ENCODE data around the gene ADAMTS17. TPM values are rescaled to one million over a fixed set of nuclear protein-coding genes. Genes with fewer than 3 reads are reported as not detected.

The ADAMTS17 gene
- total and polyA plus RNA-seq, 4 donors: 0.28 to 46.9 (median 9.1) TPM

- WGBS: 93% methylated on average over 2 of the region's 2 CpGs
- DNase-seq (ENCODE audit: low spot score): no peak
- H3K9ac ChIP-seq (ENCODE audit: low read depth in 1 of 2, low read length in 2 of 2): no peak overlapping the region
- no peak overlapping the region for H3K27ac ChIP-seq (ENCODE audit: low read depth in 1 of 2, low read length in 2 of 2)
- H3K27me3 ChIP-seq (ENCODE audit: control insufficient read depth in 4 of 4, insufficient read depth in 4 of 4, low read length in 3 of 4): no peaks in the 10 kb centered on the region
- peaks cover 0 to 4% (median 0%) of the 10 kb centered on the region in 4 donors for H3K4me1 ChIP-seq (ENCODE audit: control insufficient read depth in 4 of 4, insufficient read depth in 4 of 4, low read length in 3 of 4)
- H3K9me3 ChIP-seq (ENCODE audit: control insufficient read depth in 4 of 4, low read length in 3 of 4): peaks cover 4 to 10% (median 7%) of the 10 kb centered on the region in 4 donors
- peaks cover 0 to 5% (median 3%) of the 10 kb centered on the region in 4 donors for H3K36me3 ChIP-seq (ENCODE audit: control insufficient read depth in 4 of 4, insufficient read depth in 3 of 4, low read depth in 1 of 4, low read length in 3 of 4)
- no peak for TF ChIP-seq YY1 (IDR thresholded peaks at IDR 0.05)
- no peak for TF ChIP-seq JUND (IDR thresholded peaks at IDR 0.05)
- TF ChIP-seq SP1 (IDR thresholded peaks at IDR 0.05): no peak
- no peak for TF ChIP-seq FOXA1 (IDR thresholded peaks at IDR 0.05)
- TF ChIP-seq, protein P1, sequence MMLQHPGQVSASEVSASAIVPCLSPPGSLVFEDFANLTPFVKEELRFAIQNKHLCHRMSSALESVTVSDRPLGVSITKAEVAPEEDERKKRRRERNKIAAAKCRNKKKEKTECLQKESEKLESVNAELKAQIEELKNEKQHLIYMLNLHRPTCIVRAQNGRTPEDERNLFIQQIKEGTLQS (IDR thresholded peaks at IDR 0.05): no peak
- no peak for TF ChIP-seq EGR1 (IDR thresholded peaks at IDR 0.05; ENCODE audit: low read depth in 2 of 2)
- TF ChIP-seq RXRA (IDR thresholded peaks at IDR 0.05): no peak
- TF ChIP-seq NR2F2 (IDR thresholded peaks at IDR 0.05): no peak
- H3K4me3 ChIP-seq (ENCODE audit: low read depth in 1 of 3, low read length in 3 of 3): no peak overlapping the region
Observed at GRCh38 chr15:100026041-100026440, 315.7 kb downstream of the ADAMTS17 start.

- H3K9me3 ChIP-seq (ENCODE audit: control insufficient read depth in 4 of 4, low read length in 3 of 4): peaks cover 3 to 4% (median 4%) of the 10 kb centered on the region in 4 donors
- no peak overlapping the region for H3K9ac ChIP-seq (ENCODE audit: low read depth in 1 of 2, low read length in 2 of 2)
- 80% methylated on average over 4 of the region's 4 CpGs for WGBS
- no peaks in the 10 kb centered on the region for H3K27me3 ChIP-seq (ENCODE audit: control insufficient read depth in 4 of 4, insufficient read depth in 4 of 4, low read length in 3 of 4)
- H3K27ac ChIP-seq (ENCODE audit: low read depth in 1 of 2, low read length in 2 of 2): no peak overlapping the region
- no peak for DNase-seq (ENCODE audit: low spot score)
- H3K36me3 ChIP-seq (ENCODE audit: control insufficient read depth in 4 of 4, insufficient read depth in 3 of 4, low read depth in 1 of 4, low read length in 3 of 4): peaks cover 0 to 4% (median 3%) of the 10 kb centered on the region in 4 donors
- H3K4me3 ChIP-seq (ENCODE audit: low read depth in 1 of 3, low read length in 3 of 3): no peak overlapping the region
- H3K4me1 ChIP-seq (ENCODE audit: control insufficient read depth in 4 of 4, insufficient read depth in 4 of 4, low read length in 3 of 4): peaks cover 0 to 4% (median 0%) of the 10 kb centered on the region in 4 donors
- TF ChIP-seq SP1 (IDR thresholded peaks at IDR 0.05) (no peak), FOXA2 (IDR thresholded peaks at IDR 0.05) (no peak), HNF4A (conservative IDR thresholded peaks at IDR 0.05) (no peak), RXRA (IDR thresholded peaks at IDR 0.05) (no peak), YY1 (IDR thresholded peaks at IDR 0.05) (no peak)
Observed at GRCh38 chr15:100022806-100023205, 319.0 kb downstream of the ADAMTS17 start.

- WGBS: 72% methylated on average over 5 of the region's 5 CpGs
- no peak overlapping the region for H3K4me3 ChIP-seq (ENCODE audit: low read depth in 1 of 3, low read length in 3 of 3)
- TF ChIP-seq FOXA1 (IDR thresholded peaks at IDR 0.05): no peak
- TF ChIP-seq EGR1 (IDR thresholded peaks at IDR 0.05; ENCODE audit: low read depth in 2 of 2): no peak
- TF ChIP-seq HNF4G (IDR thresholded peaks at IDR 0.05): no peak
- TF ChIP-seq HNF4A (conservative IDR thresholded peaks at IDR 0.05): no peak
- TF ChIP-seq YY1 (IDR thresholded peaks at IDR 0.05): no peak
- TF ChIP-seq RXRA (IDR thresholded peaks at IDR 0.05): no peak
- TF ChIP-seq CTCF (IDR thresholded peaks at IDR 0.05; ENCODE audit: low read depth, low read length, missing input control): no peak
- TF ChIP-seq, protein P1 (IDR thresholded peaks at IDR 0.05): no peak
- TF ChIP-seq GABPA (IDR thresholded peaks at IDR 0.05 in 1 of 2, conservative IDR thresholded peaks at IDR 0.05 in 1 of 2): no peak
- no peak for TF ChIP-seq JUND (IDR thresholded peaks at IDR 0.05)
- no peak overlapping the region for H3K27ac ChIP-seq (ENCODE audit: low read depth in 1 of 2, low read length in 2 of 2)
- peaks cover 0 to 2% (median 0%) of the 10 kb centered on the region in 4 donors for H3K9me3 ChIP-seq (ENCODE audit: control insufficient read depth in 4 of 4, low read length in 3 of 4)
- peaks cover 0 to 4% (median 0%) of the 10 kb centered on the region in 4 donors for H3K4me1 ChIP-seq (ENCODE audit: control insufficient read depth in 4 of 4, insufficient read depth in 4 of 4, low read length in 3 of 4)
- H3K9ac ChIP-seq (ENCODE audit: low read depth in 1 of 2, low read length in 2 of 2): no peak overlapping the region
- H3K36me3 ChIP-seq (ENCODE audit: control insufficient read depth in 4 of 4, insufficient read depth in 3 of 4, low read depth in 1 of 4, low read length in 3 of 4): peaks cover 0 to 4% (median 3%) of the 10 kb centered on the region in 4 donors
- H3K27me3 ChIP-seq (ENCODE audit: control insufficient read depth in 4 of 4, insufficient read depth in 4 of 4, low read length in 3 of 4): no peaks in the 10 kb centered on the region
- no peak for DNase-seq (ENCODE audit: low spot score)
Observed at GRCh38 chr15:100022391-100022790, 319.4 kb downstream of the ADAMTS17 start.
